IMR-90 (cell line): ENCODE results near the gene CDC42BPA. TPM values are rescaled to one million over a fixed set of nuclear protein-coding genes. Genes with fewer than 3 reads are reported as not detected.

Experiments
- ATAC-seq: fragments of 200-7000 bp; cut with Tn5 transposase; 2 replicates; pipeline ENCODE4 v1.9.1; 2020; ENCODE audit warnings: low read depth, mild to moderate bottlenecking, moderate library complexity
- BruUV-seq: library from RNA; stranded (reverse); fragments of 400-500 nt; replicated peaks from 2 replicates; lab custom pipeline; 2021; lab: Mats Ljungman, UMichigan
- CTCF ChIA-PET: fragments of 300-600 bp; formaldehyde crosslinking; extraction: SDS; loops from one replicate; lab custom pipeline; 2021; ENCODE audit warnings: antibody characterized with exemption; lab: Yijun Ruan, JAX
- POLR2A ChIA-PET: fragments of 300-600 bp; sonication (Branson Sonifier 250); formaldehyde crosslinking; loops from one replicate; lab custom pipeline; 2022; ENCODE audit warnings: antibody characterized with exemption; ENCODE audit not compliant: unreplicated experiment; lab: Charles Lee
- DNase-seq: peaks from one replicate; pipeline ENCODE4 v3.0.0; 2013
- H2AFZ ChIP-seq: replicated peaks from 2 replicates; pipeline ENCODE3; 2013; ENCODE audit warnings: low read length, mild to moderate bottlenecking; ENCODE audit not compliant: poor library complexity
- H2AK5ac ChIP-seq: 2 replicates; pipeline ENCODE4 v1.6.1; 2013; ENCODE audit warnings: low read depth, low read length, inconsistent platforms
- H2AK9ac ChIP-seq: replicated peaks from 2 replicates; pipeline ENCODE3; 2013; ENCODE audit warnings: mild to moderate bottlenecking, low read depth, low read length, moderate library complexity; ENCODE audit not compliant: poor library complexity
- H2BK120ac ChIP-seq: 2 replicates; pipeline ENCODE4 v1.6.1; 2013; ENCODE audit warnings: low read depth, low read length, inconsistent platforms
- H2BK15ac ChIP-seq: 3 replicates; pipeline ENCODE4 v1.6.1; 2013; ENCODE audit warnings: low read depth, low read length, inconsistent platforms
- H2BK20ac ChIP-seq: 2 replicates; pipeline ENCODE4 v1.6.1; 2013; ENCODE audit warnings: low read depth, mild to moderate bottlenecking, inconsistent platforms, low read length, moderate library complexity
- H2BK5ac ChIP-seq: 2 replicates; pipeline ENCODE4 v1.6.1; 2013; ENCODE audit warnings: mild to moderate bottlenecking, low read depth, low read length, inconsistent platforms; ENCODE audit not compliant: poor library complexity, severe bottlenecking
- H3K14ac ChIP-seq: replicated peaks from 2 replicates; pipeline ENCODE4 v1.6.1; 2013; ENCODE audit warnings: low read depth, low read length, inconsistent platforms
- H3K18ac ChIP-seq: 2 replicates; pipeline ENCODE4 v1.6.1; 2013; ENCODE audit warnings: low read depth, low read length, control low read depth
- H3K23ac ChIP-seq: 2 replicates; pipeline ENCODE4 v1.6.1; 2013; ENCODE audit warnings: low read depth, low read length, inconsistent platforms
- H3K27ac ChIP-seq: 2 replicates; pipeline ENCODE4 v1.5.1; 2013; ENCODE audit warnings: mild to moderate bottlenecking, control low read depth, low read length; ENCODE audit not compliant: insufficient read depth
- H3K27me3 ChIP-seq: 2 replicates; pipeline ENCODE4 v1.6.1; 2013; ENCODE audit warnings: low read length; ENCODE audit not compliant: control insufficient read depth, insufficient read depth
- H3K36me3 ChIP-seq: 2 replicates; pipeline ENCODE4 v1.6.1; 2013; ENCODE audit warnings: low read length, mixed read lengths; ENCODE audit not compliant: control insufficient read depth, insufficient read depth
- H3K4ac ChIP-seq: 2 replicates; pipeline ENCODE4 v1.6.1; 2013; ENCODE audit warnings: low read depth, low read length, inconsistent platforms
- H3K4me1 ChIP-seq: 2 replicates; pipeline ENCODE4 v1.6.1; 2013; ENCODE audit warnings: low read length, mixed read lengths; ENCODE audit not compliant: control insufficient read depth, insufficient read depth
- H3K4me2 ChIP-seq: 2 replicates; pipeline ENCODE4 v1.6.1; 2013; ENCODE audit warnings: low read depth, mild to moderate bottlenecking, control low read depth, low read length, moderate library complexity
- H3K4me3 ChIP-seq: 2 replicates; pipeline ENCODE4 v1.5.1; 2013; ENCODE audit warnings: low read depth, mild to moderate bottlenecking, control low read depth, low read length, moderate library complexity; ENCODE audit not compliant: insufficient read depth
- H3K56ac ChIP-seq: 2 replicates; pipeline ENCODE4 v1.6.1; 2013; ENCODE audit warnings: low read length, inconsistent platforms; ENCODE audit not compliant: insufficient read depth; ENCODE audit errors: extremely low read depth
- H3K79me1 ChIP-seq, 2 experiments: 2 replicates each; pipeline ENCODE4 v1.6.1; 2013; ENCODE audit warnings: low read length in 2 of 2, inconsistent platforms in 1 of 2, low read depth in 1 of 2
- H3K9ac ChIP-seq: 2 replicates; pipeline ENCODE4 v1.6.1; 2013; ENCODE audit warnings: low read depth, low read length, control low read depth
- H3K9me1 ChIP-seq: 2 replicates; pipeline ENCODE4 v1.6.1; 2013; ENCODE audit warnings: low read length, inconsistent platforms; ENCODE audit not compliant: insufficient read depth
- H3K9me3 ChIP-seq: 2 replicates; pipeline ENCODE4 v1.6.1; 2013; ENCODE audit warnings: low read length; ENCODE audit not compliant: control insufficient read depth, insufficient read depth
- H4K20me1 ChIP-seq: 2 replicates; pipeline ENCODE4 v1.6.1; 2013; ENCODE audit warnings: low read length, inconsistent platforms; ENCODE audit not compliant: insufficient read depth
- H4K5ac ChIP-seq: 2 replicates; pipeline ENCODE4 v1.6.1; 2013; ENCODE audit warnings: mild to moderate bottlenecking, low read depth, low read length, control low read depth
- H4K8ac ChIP-seq, 2 experiments: 2 replicates each; pipeline ENCODE4 v1.6.1; 2013; ENCODE audit warnings: low read depth in 2 of 2, low read length in 2 of 2, control low read depth in 1 of 2, inconsistent platforms in 1 of 2
- H4K91ac ChIP-seq: 2 replicates; pipeline ENCODE4 v1.6.1; 2013; ENCODE audit warnings: low read depth, low read length, inconsistent platforms; ENCODE audit not compliant: insufficient read depth
- BHLHE40 ChIP-seq: fragments of 150-350 bp; IDR thresholded peaks from 2 replicates; pipeline ENCODE4 v1.6.1; 2016; ENCODE audit warnings: mild to moderate bottlenecking, low read depth, low read length
- CEBPB ChIP-seq: IDR thresholded peaks from 2 replicates; pipeline ENCODE4 v1.6.1; 2012; ENCODE audit warnings: low read depth, low read length, improper control_type of control experiment
- CHD1 ChIP-seq: IDR thresholded peaks from 2 replicates; pipeline ENCODE4 v1.6.1; 2012; ENCODE audit warnings: low read depth, low read length, improper control_type of control experiment
- CTCF ChIP-seq: conservative IDR thresholded peaks from 2 replicates; pipeline ENCODE4 v1.5.1; 2012; ENCODE audit warnings: mild to moderate bottlenecking, low read depth, low read length, improper control_type of control experiment
- MAFK ChIP-seq: IDR thresholded peaks from 2 replicates; pipeline ENCODE4 v1.6.1; 2012; ENCODE audit warnings: low read depth, low read length, improper control_type of control experiment
- MAZ ChIP-seq: IDR thresholded peaks from 2 replicates; pipeline ENCODE4 v1.6.1; 2012; ENCODE audit warnings: low read depth, mild to moderate bottlenecking, low read length, improper control_type of control experiment, moderate library complexity, borderline replicate concordance
- MXI1 ChIP-seq: IDR thresholded peaks from 2 replicates; pipeline ENCODE4 v1.6.1; 2012; ENCODE audit warnings: low read depth, mild to moderate bottlenecking, low read length, moderate library complexity, borderline replicate concordance
- RCOR1 ChIP-seq: IDR thresholded peaks from 2 replicates; pipeline ENCODE4 v1.6.1; 2012; ENCODE audit warnings: mild to moderate bottlenecking, low read length, improper control_type of control experiment; ENCODE audit not compliant: insufficient replicate concordance
- RFX5 ChIP-seq: IDR thresholded peaks from 2 replicates; pipeline ENCODE4 v1.8.0; 2012; ENCODE audit warnings: low read depth, mild to moderate bottlenecking, low read length, moderate library complexity
- WGBS, 2 experiments: methylation state at CpG; one replicate each; pipeline versions ENCODE4 v1.1.5 to v1.1.7; 2013; ENCODE audit warnings: missing lambda C conversion rate in 2 of 2; ENCODE audit not compliant: insufficient read length in 1 of 2; ENCODE audit errors: extremely low coverage in 2 of 2; 5-methylcytosine and 5-hydroxymethylcytosine counted together
- dilution Hi-C: fragments of 300-500 bp; cut with HindIII; formaldehyde crosslinking; loops from one replicate; pipeline ENCODE4 v1.14.3; 2018; ENCODE audit warnings: low sequenced_read_pairs; ENCODE audit not compliant: unreplicated experiment
- in situ Hi-C: fragments of 300-500 bp; cut with MboI; formaldehyde crosslinking; loops from 3 replicates; pipeline ENCODE4 v1.14.3; 2019; ENCODE audit warnings: low sequenced_read_pairs, inconsistent platforms, mixed read lengths
- intact Hi-C: fragments of 100-400 bp; cut with micrococcal nuclease; formaldehyde crosslinking; loops from 2 replicates; pipeline ENCODE4 v1.10.0; 2022
- polyA plus RNA-seq, 3 experiments: library from polyadenylated mRNA; depleted of rRNA; stranded (reverse); fragments of >200 nt; gene quantifications; 2 replicates each; pipeline ENCODE4 v1.2.3, GENCODE V29; 2012; ENCODE audit warnings: low replicate concordance in 1 of 3
- total RNA-seq: library from RNA; depleted of rRNA; stranded (reverse); fragments of >200 nt; gene quantifications from 2 replicates; pipeline ENCODE4 v1.2.3, GENCODE V29; 2012

Gene CDC42BPA
- total and polyA plus RNA-seq, 2 of the 4 experiments (the other 2 are of a cell fraction), result 9.4 to 27.8 TPM

DNA sequence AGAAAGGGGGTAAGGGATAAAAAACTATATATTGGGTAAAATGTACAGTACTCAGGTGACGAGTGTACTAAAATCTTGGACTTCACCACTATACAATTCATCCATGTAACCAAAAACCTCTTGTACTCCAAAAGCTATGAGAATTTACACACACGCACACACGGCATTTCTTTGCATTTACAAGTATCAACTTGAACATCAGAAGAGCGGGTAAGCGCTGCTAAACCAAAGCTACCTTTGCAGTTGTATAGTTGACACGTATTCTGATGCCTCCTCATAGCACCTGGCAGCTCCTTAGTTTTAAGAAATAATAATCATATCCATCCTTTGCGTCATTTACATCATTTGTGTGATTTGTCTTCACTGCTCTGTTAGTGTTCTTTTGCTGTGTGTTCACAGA is 17.6 kb downstream of the CDC42BPA start:
- Histone ChIP-seq H2BK20ac (no peak overlapping the region), H2BK120ac (no peak overlapping the region), H2BK5ac (no peak overlapping the region), H3K9me3 (no peaks in the 10 kb centered on the region), H2BK15ac (no peak overlapping the region), H3K14ac (no peak overlapping the region), H4K8ac (no peak overlapping the region), H3K4ac (no peak overlapping the region), H3K9me1 (no peaks in the 10 kb centered on the region), H3K18ac (no peak overlapping the region), H3K36me3 (no peaks in the 10 kb centered on the region), H3K27me3 (no peaks in the 10 kb centered on the region), H3K4me2 (no peak overlapping the region), H3K27ac (no peak overlapping the region), H4K20me1 (peaks cover 18% of the 10 kb centered on the region; the same call in 1 of the 2 replicates), H3K9ac (no peak overlapping the region), H3K23ac (no peak overlapping the region), H3K4me3 (no peak overlapping the region), H3K79me1 (peaks cover 19 to 41% of the 10 kb centered on the region in 2 experiments), H2AK9ac (no peak overlapping the region), H3K56ac (no peak overlapping the region), H4K91ac (no peak overlapping the region), H4K5ac (no peak overlapping the region), H3K4me1 (peaks cover 3% of the 10 kb centered on the region), H2AK5ac (no peak overlapping the region), H2AFZ (no peak overlapping the region)
- intact Hi-C loops (no loop called here), in situ Hi-C loops (no loop called here), dilution Hi-C loops (no loop called here)
- ATAC-seq (no peak), DNase-seq (no peak)
- no TSS peak for BruUV-seq
- whole genome bisulfite sequencing, 2 experiments, result no CpG with 5 or more reads among the region's 7 CpGs
- ChIA-PET CTCF (interaction anchor here (0.6 kb wide), 1 partner anchor 106 kb away, joined by 6 read pairs; no protein-coding TSS in a partner anchor), POLR2A (interaction anchor here (0.5 kb wide), 1 partner anchor 60 kb away, joined by 3 read pairs; no protein-coding TSS in a partner anchor)
- no peak for TF ChIP-seq MAZ
- TF ChIP-seq CHD1, result no peak
- no peak for TF ChIP-seq CEBPB
- TF ChIP-seq BHLHE40, result no peak
- no peak for TF ChIP-seq CTCF
- no peak for TF ChIP-seq MXI1
- TF ChIP-seq RCOR1, result no peak
- no peak for TF ChIP-seq RFX5
- TF ChIP-seq MAFK, result no peak
